Activated naive CD8-positive, alpha-beta T cell (primary cell): ENCODE results near the gene LIME1.
A peak's percentile ranks its signal among the peaks of the same experiment; 100 is the strongest.
"Not testable (repeated sequence)": the region's sequence is repeated elsewhere in the genome, so short reads cannot be mapped to it uniquely, and the experiment has no call there.

Source experiments
- H3K27ac Mint-ChIP-seq: one replicate; pipeline ENCODE4 v1.8.0; 2021; ENCODE audit warnings: mixed read lengths
- H3K27me3 Mint-ChIP-seq: one replicate; pipeline ENCODE4 v1.8.0; 2021; ENCODE audit warnings: mixed read lengths
- H3K36me3 Mint-ChIP-seq: one replicate; pipeline ENCODE4 v1.8.0; 2021; ENCODE audit warnings: mixed read lengths
- H3K4me1 Mint-ChIP-seq: one replicate; pipeline ENCODE4 v1.8.0; 2021; ENCODE audit warnings: low read depth, mixed read lengths
- H3K4me3 Mint-ChIP-seq: one replicate; pipeline ENCODE4 v1.8.0; 2021; ENCODE audit warnings: mild to moderate bottlenecking, mixed read lengths
- H3K9me3 Mint-ChIP-seq: one replicate; pipeline ENCODE4 v1.8.0; 2021; ENCODE audit warnings: low read depth, mixed read lengths

LIME1 gene

GRCh38 chr20:63775096-63775978, 38.9 kb downstream of the LIME1 start:
- H3K36me3 Mint-ChIP-seq: no peaks in the 10 kb centered on the region
- H3K4me3 Mint-ChIP-seq: peak overlapping the region; percentile 52
- H3K27me3 Mint-ChIP-seq: no peaks in the 10 kb centered on the region
- no peaks in the 10 kb centered on the region for H3K9me3 Mint-ChIP-seq
- H3K4me1 Mint-ChIP-seq: peaks cover 7% of the 10 kb centered on the region
- no peak overlapping the region for H3K27ac Mint-ChIP-seq

- not testable (repeated sequence) for H3K36me3 Mint-ChIP-seq, H3K4me3 Mint-ChIP-seq, H3K27me3 Mint-ChIP-seq, H3K9me3 Mint-ChIP-seq, H3K27ac Mint-ChIP-seq
- peaks cover 13% of the 10 kb centered on the region for H3K4me1 Mint-ChIP-seq
Observed at GRCh38 chr20:63776875-63777274, 40.4 kb downstream of the LIME1 start.

- H3K9me3 Mint-ChIP-seq: no peaks in the 10 kb centered on the region
- no peak overlapping the region for H3K4me3 Mint-ChIP-seq
- no peaks in the 10 kb centered on the region for H3K27me3 Mint-ChIP-seq
- no peak overlapping the region for H3K27ac Mint-ChIP-seq
- H3K4me1 Mint-ChIP-seq: peaks cover 20% of the 10 kb centered on the region
- no peaks in the 10 kb centered on the region for H3K36me3 Mint-ChIP-seq
Observed at GRCh38 chr20:63777614-63778013, 41.1 kb downstream of the LIME1 start.

GRCh38 chr20:63778034-63778752, 41.7 kb downstream of the LIME1 start:
- Mint-ChIP-seq H3K4me1 (peaks cover 23% of the 10 kb centered on the region), H3K36me3 (no peaks in the 10 kb centered on the region), H3K27ac (no peak overlapping the region), H3K4me3 (no peak overlapping the region), H3K9me3 (no peaks in the 10 kb centered on the region), H3K27me3 (no peaks in the 10 kb centered on the region)

GRCh38 chr20:63778857-63779256, 42.4 kb downstream of the LIME1 start:
- Mint-ChIP-seq H3K27ac (no peak overlapping the region), H3K4me1 (peaks cover 23% of the 10 kb centered on the region), H3K36me3 (no peaks in the 10 kb centered on the region), H3K9me3 (no peaks in the 10 kb centered on the region), H3K27me3 (no peaks in the 10 kb centered on the region), H3K4me3 (no peak overlapping the region)

GRCh38 chr20:63781181-63781580, 44.7 kb downstream of the LIME1 start:
- no peaks in the 10 kb centered on the region for H3K27me3 Mint-ChIP-seq
- H3K4me1 Mint-ChIP-seq: peaks cover 19% of the 10 kb centered on the region
- no peak overlapping the region for H3K4me3 Mint-ChIP-seq
- H3K36me3 Mint-ChIP-seq: no peaks in the 10 kb centered on the region
- no peaks in the 10 kb centered on the region for H3K9me3 Mint-ChIP-seq
- no peak overlapping the region for H3K27ac Mint-ChIP-seq

- peaks cover 20% of the 10 kb centered on the region for H3K4me1 Mint-ChIP-seq
- H3K27ac Mint-ChIP-seq: peak overlapping the region; percentile 34
- no peaks in the 10 kb centered on the region for H3K27me3 Mint-ChIP-seq
- H3K36me3 Mint-ChIP-seq: no peaks in the 10 kb centered on the region
- H3K4me3 Mint-ChIP-seq: peak overlapping the region; percentile 52
- no peaks in the 10 kb centered on the region for H3K9me3 Mint-ChIP-seq
Observed at GRCh38 chr20:63782051-63782471, 45.6 kb downstream of the LIME1 start.

GRCh38 chr20:63782521-63782971, 46.1 kb downstream of the LIME1 start:
- peaks cover 20% of the 10 kb centered on the region for H3K4me1 Mint-ChIP-seq
- H3K9me3 Mint-ChIP-seq: no peaks in the 10 kb centered on the region
- H3K36me3 Mint-ChIP-seq: no peaks in the 10 kb centered on the region
- no peaks in the 10 kb centered on the region for H3K27me3 Mint-ChIP-seq
- no peak overlapping the region for H3K27ac Mint-ChIP-seq
- no peak overlapping the region for H3K4me3 Mint-ChIP-seq

- no peaks in the 10 kb centered on the region for H3K27me3 Mint-ChIP-seq
- no peaks in the 10 kb centered on the region for H3K9me3 Mint-ChIP-seq
- no peak overlapping the region for H3K4me3 Mint-ChIP-seq
- no peak overlapping the region for H3K27ac Mint-ChIP-seq
- H3K36me3 Mint-ChIP-seq: no peaks in the 10 kb centered on the region
- peaks cover 20% of the 10 kb centered on the region for H3K4me1 Mint-ChIP-seq
Observed at GRCh38 chr20:63783970-63784369, 47.5 kb downstream of the LIME1 start.

- H3K36me3 Mint-ChIP-seq: no peaks in the 10 kb centered on the region
- H3K4me1 Mint-ChIP-seq: peaks cover 18% of the 10 kb centered on the region
- no peaks in the 10 kb centered on the region for H3K9me3 Mint-ChIP-seq
- no peak overlapping the region for H3K27ac Mint-ChIP-seq
- no peak overlapping the region for H3K4me3 Mint-ChIP-seq
- H3K27me3 Mint-ChIP-seq: no peaks in the 10 kb centered on the region
Observed at GRCh38 chr20:63785691-63786131, 49.2 kb downstream of the LIME1 start.

- Mint-ChIP-seq H3K27ac (no peak overlapping the region), H3K9me3 (no peaks in the 10 kb centered on the region), H3K27me3 (no peaks in the 10 kb centered on the region), H3K4me3 (no peak overlapping the region), H3K4me1 (peaks cover 8% of the 10 kb centered on the region), H3K36me3 (no peaks in the 10 kb centered on the region)
Observed at GRCh38 chr20:63787302-63787701, 50.8 kb downstream of the LIME1 start.

GRCh38 chr20:63787749-63788148, 51.3 kb downstream of the LIME1 start:
- Mint-ChIP-seq H3K36me3 (no peaks in the 10 kb centered on the region), H3K4me3 (no peak overlapping the region), H3K4me1 (peaks cover 3% of the 10 kb centered on the region), H3K27me3 (no peaks in the 10 kb centered on the region), H3K27ac (no peak overlapping the region), H3K9me3 (no peaks in the 10 kb centered on the region)
